GM19099 (cell line): Measurements from ENCODE around the gene G0S2.

Source experiments
- POLR2A ChIP-seq: IDR thresholded peaks from 3 replicates; pipeline ENCODE4 v1.6.1; 2011; ENCODE audit warnings: low read depth; ENCODE audit not compliant: insufficient read length; ENCODE audit errors: extremely low read depth

The G0S2 gene

DNA sequence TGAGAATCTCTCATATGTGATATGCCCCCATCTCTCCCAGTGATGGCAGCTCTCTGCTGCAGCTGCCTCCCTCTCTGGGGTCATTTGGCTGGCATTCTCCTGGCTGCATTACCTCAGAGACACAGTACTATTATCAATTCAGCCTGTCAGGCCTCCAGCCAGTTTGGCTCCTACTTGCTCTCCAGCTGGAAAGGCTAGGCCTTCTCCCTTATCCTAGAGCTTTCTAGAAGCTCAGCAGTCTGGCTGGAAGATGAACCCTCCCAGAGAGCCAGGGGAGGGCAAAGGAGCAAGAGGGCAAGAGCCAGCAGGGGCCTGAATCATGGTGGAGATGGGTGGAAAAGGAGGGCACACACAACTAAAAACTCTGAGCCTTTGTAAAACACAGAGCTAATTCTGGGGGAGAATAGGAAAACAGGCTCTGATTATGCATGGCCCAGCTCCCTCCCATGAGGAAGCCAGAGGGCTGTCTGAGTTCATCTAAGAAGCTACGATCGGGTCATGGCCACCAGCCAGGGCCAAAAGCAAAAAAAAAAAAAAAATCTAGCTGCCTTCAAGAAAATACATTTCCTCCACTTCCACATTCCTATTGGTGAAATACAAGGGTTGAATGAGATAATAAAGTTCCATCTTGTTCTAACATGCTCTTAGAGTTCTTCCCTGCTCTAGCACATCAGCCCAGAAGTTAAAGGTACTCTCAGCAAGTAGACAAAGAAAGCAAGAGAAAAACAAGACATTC, 31.8 kb upstream of the G0S2 start:
- no peak for TF ChIP-seq POLR2A

DNA sequence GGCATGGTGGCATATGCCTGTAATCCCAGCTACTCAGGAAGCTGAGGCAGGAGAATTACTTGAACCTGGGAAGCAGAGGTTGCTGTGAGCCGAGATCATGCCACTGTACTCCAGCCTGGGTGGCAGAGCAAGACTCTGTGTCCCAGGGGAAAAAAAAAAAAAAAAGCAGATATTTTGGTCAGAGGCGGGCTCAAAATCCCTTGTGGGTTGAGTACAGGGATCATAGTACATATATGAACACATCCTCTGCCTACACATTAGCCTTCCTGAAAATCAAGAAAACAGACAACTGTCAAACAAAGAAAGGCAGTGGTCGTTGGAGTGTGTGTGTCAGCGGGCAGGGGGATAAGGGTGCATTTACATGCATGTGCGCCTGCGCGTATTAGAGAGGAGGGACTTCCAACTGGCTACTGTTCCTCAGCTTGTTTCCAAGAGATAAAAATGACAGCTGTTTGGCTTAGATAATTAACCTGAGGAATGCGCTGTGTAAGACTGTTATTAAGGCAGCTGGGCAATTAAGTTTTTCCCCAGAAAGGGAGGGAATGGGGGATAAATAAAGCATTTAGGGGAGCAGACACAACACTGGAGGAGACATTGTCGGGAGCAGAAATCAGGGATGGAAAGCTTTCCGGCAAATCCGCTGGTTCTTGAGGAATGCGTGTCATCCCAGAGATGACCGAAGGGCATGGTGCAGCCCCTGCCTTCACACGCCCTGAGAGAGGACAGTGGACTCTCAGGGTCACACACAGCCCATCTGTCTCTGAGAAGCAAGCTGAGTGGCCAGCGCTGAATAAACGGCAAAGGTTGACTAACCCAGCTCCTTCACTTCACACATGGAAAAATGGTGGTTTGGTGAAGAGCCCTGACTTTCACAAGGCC, 29.4 kb upstream of the G0S2 start:
- TF ChIP-seq POLR2A: no peak

DNA sequence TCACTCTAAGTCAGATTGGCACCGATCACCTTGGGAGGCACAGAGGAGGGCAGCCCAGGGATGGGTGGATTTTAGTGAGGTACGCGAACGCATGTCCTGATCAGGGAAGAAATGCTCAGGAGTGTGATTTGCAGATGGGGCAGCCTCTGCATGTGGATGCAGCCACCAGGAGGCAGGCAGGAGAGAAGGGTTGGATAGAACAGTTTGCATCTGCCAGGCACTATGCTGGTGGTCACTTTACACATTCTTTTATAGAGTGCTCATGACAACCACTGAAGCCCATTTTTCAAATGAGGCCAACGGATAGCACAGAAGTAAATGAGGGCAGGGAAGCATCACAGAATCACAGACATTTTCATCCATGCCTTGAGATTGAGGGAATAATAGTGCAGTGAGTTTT, 28.7 kb upstream of the G0S2 start:
- TF ChIP-seq POLR2A: no peak

DNA sequence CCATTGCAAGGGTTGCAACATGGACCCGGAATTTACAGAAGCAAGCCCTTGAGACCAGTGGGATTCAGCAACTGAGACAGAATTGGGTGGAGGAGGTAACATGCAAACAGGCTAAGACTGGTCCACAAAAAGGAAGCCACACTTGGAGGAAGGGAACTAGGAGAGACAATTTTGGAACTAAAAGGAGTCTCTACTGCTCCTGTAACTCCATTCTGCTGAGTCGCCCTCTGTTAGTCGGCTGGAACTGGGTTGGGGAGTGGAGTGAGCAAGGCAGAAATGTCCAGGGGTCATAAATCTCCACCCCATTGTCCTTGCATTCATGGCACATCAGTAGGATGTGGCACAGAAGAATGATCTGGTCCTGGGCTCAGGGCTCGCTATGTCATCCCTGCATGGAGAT, 28.1 kb upstream of the G0S2 start:
- TF ChIP-seq POLR2A: no peak

DNA sequence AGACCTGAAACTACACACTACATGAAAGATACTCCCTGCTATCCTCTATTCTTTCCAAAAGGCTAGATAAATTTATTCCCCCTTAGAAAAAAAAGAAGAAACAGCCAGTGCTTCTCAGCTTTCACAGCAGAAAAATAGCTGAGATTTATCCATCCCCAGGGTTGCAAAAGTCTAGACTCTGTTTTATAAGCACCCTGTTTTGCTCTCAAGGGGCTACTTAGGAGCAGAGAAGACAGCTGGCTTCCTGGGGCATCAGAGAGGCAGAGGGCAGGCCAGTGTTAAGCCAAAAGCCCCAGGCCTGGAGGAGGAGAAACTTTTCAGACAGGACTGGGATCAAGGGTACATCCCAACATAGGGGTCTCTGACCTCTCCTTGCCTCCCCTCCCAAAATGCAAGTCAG, 26.9 kb upstream of the G0S2 start:
- no peak for TF ChIP-seq POLR2A

DNA sequence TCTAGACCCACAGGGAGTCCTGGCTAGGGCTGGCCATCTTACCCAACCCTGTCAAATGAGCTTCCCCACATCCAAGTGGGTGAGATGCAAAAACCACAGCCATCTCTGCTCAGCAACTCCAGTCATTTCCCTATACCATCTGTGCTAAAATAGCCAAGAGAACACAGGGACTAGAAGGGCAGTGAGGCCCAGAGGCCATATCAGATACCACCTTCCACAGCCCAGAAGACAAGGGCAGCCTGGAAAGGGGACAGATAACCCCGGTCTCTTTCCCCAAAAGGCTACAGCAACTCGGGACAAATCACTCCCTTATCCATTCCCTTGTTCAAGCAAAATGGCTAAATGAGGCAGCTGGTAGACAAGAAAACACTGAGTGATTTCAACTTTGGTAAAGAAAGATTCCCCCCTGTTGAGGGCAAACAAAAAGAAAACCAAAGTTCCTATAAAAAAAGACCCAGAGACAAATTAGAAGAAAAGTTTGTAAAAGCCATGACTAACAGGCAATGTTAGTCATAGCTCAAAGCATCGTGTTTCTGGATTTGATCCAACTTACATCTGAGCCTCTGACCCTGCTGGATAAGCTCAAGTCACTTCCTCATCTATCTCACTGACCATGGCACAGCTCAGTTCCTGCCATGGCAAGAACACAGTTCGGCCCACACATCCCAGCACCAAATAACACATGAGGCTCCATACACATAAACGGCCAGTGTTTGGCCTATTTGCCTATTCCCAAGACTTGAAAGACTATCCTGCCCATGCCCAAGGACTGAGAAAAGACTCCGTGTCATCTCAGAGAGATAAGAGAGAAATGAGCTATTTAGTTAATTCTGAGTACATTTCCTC, 26.1 kb upstream of the G0S2 start:
- TF ChIP-seq POLR2A: no peak

DNA sequence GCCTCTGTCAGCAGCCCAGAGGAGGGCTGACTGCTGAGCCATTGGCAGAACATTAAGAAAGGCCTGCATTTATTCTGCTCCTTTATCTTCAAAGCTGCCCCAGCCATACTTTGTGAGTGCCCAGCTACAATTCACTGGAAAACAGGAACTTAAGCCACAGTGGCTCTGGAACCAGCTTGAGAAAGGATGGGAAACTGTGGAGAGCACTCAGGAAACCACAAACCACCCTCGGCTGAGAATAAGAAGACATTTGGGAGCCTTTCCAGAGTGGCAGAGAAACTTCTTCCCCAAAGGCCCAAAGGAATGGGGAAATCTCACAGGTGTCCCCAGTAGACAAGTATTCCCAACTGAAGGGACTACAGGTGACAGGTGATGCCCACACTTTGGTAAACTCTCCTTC, 24.8 kb upstream of the G0S2 start:
- TF ChIP-seq POLR2A: no peak

DNA sequence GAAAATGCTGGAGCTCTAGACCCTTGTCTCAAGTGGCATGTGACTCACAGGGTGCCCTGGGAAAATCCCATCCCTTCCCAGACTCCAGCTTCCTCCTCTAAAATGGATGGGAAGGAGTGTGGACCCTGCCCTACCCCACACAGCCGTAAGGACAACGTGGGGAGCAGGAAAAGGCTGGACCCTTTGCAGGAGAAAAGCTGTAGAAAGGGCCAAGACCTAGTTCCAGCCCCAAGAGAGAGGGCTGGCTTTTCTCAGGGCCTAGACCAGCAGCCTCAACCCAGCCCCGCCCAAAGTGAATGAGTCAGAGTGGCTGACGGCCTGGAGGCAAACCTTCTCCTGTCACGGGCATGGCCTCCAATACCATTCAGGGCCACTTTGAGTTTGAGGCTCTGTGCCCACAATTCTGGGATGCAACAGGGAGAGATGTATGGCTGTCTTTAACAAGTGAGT, 24.0 kb upstream of the G0S2 start:
- no peak for TF ChIP-seq POLR2A

DNA sequence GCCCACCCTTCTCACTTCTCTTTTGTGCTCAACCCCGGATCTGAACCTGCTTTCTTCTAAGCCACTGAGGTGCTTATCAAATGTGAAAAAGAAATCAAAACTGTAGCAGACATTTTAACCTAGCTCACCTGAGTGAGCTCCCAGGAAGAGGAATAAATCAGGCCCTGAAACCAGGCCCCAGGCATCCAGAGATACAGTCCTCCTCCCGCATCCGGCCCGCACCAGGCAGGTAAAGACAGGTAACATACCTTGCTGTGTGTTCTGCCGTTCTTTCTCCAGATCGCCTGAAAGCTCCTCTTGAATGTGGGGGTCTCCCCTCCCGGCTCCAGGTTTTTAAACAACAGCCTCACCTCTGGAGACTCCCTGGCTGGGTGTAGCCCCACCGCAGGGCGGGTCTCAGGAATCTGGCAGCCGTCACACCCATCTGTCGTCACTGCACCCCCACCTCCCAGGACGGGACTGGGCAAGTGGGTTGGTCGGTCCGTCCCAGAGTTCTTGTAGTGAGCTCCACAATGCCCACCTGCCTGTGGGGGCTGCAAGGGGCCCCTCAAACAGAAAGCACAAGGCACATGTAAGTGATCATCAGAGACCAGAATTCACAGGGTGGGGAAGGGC, 23.0 kb upstream of the G0S2 start, which contains the start of gene LAMB3:
Gene LAMB3 (minus strand): TSS at position 305 of the 615 bp plus-strand sequence. CDS start 1,481 bp downstream, outside the sequence.
- TF ChIP-seq POLR2A: no peak

DNA sequence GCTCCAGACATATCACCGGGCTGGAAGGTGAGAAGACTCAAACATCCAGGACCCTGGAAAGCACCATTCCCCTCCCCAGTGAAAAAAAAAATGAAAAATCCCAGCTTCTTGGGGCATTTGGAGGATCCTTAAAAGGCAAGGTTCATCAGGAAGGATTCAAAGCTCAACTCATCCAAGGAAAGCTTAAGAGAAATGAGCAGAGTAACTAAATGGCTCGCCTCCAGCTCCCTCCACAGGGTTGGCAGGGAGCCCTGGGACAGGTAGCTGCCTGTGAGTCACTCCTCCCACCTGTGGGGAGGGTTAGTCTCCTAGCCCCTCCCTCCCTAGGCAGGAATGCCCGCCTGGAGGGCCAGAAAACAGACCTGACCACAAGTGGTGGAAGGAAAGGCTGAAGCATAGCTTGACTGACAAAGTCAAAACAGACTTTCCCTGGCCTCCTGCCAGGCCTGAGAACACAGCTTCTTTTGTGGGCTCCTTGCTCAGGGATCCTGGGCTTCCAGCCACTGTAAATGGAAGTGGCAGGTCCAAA, 22.3 kb upstream of the G0S2 start:
- no peak for TF ChIP-seq POLR2A

DNA sequence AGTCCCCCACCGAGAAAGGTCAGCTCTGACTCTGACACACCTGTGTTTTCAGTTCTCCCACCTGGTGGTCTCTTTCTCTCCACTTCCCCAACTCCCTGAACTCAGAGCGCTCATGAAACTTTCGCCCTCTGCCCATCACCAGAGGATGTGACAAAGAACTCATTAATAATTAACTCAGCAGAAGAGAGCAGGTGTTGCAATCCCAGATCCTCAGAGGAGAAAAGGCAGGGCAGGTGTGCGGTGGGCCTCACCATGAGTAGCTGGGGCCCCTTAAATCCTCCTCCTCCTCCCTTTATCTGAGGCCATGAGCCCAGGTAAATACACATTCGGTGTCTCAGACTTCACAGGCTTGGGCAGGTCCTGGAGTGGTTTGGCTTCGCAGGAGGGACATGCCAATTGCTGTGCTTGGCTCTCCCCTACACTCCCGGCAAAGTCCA, 21.3 kb upstream of the G0S2 start:
- no peak for TF ChIP-seq POLR2A

DNA sequence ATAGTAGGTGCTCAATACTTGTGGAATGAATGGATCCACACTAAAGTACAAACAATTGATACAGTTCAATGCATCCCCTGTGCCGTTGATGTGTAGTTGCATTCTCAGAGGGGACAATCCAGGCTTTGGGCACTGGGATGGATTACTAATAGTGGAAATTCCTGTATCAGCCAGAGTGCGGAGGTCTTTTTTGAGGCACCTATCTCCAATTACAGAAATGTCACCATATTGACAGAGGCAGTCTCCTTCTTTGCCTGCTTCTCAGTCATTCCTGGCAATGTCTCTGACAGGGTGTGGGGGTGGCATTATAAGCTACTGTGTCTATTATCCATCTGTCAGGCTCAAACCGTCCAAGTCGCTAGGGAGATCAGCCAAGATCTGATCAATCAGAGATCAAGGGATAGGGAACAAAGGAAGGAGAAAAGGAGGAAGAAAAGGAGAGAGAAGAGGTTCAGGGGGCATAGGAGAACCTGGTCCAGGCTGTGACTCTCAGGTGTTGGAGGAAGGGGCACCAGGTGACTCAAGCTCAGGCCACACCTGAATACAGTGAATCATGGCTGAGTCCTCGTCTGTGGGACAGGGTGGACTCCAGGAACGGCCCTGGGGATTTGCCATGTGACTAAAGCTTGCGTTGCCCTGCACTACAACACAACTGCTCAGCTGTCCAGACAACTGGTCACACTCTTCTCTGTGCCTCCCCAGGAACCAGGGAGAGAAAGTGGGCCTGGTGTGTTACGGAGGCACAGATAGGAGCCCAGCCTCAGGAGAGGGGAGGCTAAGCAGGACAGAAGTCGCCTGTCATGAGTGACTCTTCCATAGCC, 19.6 kb upstream of the G0S2 start:
- no peak for TF ChIP-seq POLR2A

DNA sequence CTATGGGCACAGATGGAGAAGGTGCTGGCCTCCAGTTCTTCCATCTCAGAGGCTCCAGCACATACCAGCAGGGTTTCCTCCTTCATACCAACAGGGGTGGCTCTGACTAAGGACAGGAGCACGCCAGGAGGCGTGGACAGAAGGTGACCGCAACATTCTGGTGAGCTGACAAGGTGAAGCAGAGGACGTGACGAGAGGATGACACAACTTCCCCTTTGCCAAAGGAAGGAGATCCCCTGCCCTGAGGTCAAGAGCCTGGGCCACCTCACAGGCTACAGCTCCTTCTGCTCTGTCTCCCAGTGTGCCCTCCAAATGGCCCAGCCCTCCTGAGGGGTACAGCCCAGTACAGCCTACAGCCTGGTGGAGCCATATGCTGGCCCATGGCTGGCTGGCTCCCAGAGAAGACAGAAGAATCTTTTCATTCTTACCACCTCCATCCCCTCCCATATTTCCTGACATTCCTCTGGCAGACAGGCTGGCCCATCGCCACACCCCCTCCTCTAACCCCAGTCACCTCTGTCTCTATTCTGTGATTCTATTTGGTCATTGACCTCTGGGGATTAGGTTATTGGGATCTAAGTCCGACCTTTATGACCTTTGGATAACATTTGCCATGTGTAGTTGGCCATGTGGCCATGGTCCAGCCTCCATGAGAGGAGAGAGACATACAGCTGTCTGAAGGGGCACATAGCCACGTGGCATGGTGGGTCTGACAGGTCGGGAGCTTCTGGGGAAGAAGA, 17.9 kb upstream of the G0S2 start:
- TF ChIP-seq POLR2A: no peak
